ENCODE data around the gene ARHGEF7. TPM values are rescaled to one million over a fixed set of nuclear protein-coding genes. Genes with fewer than 3 reads are reported as not detected.
A peak's percentile ranks its signal among the peaks of the same experiment; 100 is the strongest.

ARHGEF7 gene
- total RNA-seq, 4 donors from 2014 or later, result 64.2 to 127 (median 88.2) TPM

GRCh38 chr13:111204438-111205177 lies 89.5 kb downstream of the ARHGEF7 start:
- Histone ChIP-seq H3K27me3 (no peaks in the 10 kb centered on the region), H3K27ac (peak overlapping the region in 2 of 3 donors; percentile 26 to 47), H3K4me3 (replicated peaks in 1 of 3) (no peak overlapping the region), H3K36me3 (no peaks in the 10 kb centered on the region), H3K4me1 (peaks cover 35 to 53% of the 10 kb centered on the region in 2 donors), H3K9me3 (no peaks in the 10 kb centered on the region)
- WGBS, 2 donors, result 24 to 25% methylated on average over 15 to 16 of the region's 16 CpGs
- intact Hi-C loops (cut with DNase I), result no loop called here
- TF ChIP-seq POLR2A (IDR thresholded peaks at IDR 0.05), result no peak
- no peak for TF ChIP-seq CTCF (IDR thresholded peaks at IDR 0.05)
- peak; percentile 52 to 61 for DNase-seq

GRCh38 chr13:111206148-111206547 lies 91.0 kb downstream of the ARHGEF7 start:
- no peaks in the 10 kb centered on the region for H3K9me3 ChIP-seq
- H3K27me3 ChIP-seq, result no peaks in the 10 kb centered on the region
- H3K36me3 ChIP-seq, result no peaks in the 10 kb centered on the region
- peaks cover 47 to 63% of the 10 kb centered on the region in 2 donors for H3K4me1 ChIP-seq
- DNase-seq, result peak in 1 of 2 donors; percentile 29
- TF ChIP-seq CTCF (IDR thresholded peaks at IDR 0.05) (no peak), POLR2A (IDR thresholded peaks at IDR 0.05) (no peak)
- intact Hi-C loops (cut with DNase I), result no loop called here
- H3K4me3 ChIP-seq (replicated peaks in 1 of 3), result no peak overlapping the region
- WGBS, 2 donors, result 45 to 50% methylated on average over 9 to 12 of the region's 12 CpGs
- no peak overlapping the region for H3K27ac ChIP-seq

GRCh38 chr13:111209613-111210012 lies 94.5 kb downstream of the ARHGEF7 start:
- intact Hi-C loops (cut with DNase I), result loop anchor here (10.0 kb wide), 1 partner anchor 55 kb away; no protein-coding TSS in a partner anchor
- WGBS, 2 donors, result 90 to 92% methylated on average over 9 of the region's 9 CpGs
- TF ChIP-seq POLR2A (IDR thresholded peaks at IDR 0.05) (no peak), CTCF (IDR thresholded peaks at IDR 0.05) (no peak)
- DNase-seq, result no peak
- no peak overlapping the region for H3K4me3 ChIP-seq (replicated peaks in 1 of 3)
- no peak overlapping the region for H3K27ac ChIP-seq
- H3K36me3 ChIP-seq, result no peaks in the 10 kb centered on the region
- no peaks in the 10 kb centered on the region for H3K9me3 ChIP-seq
- H3K4me1 ChIP-seq, result peaks cover 42 to 51% of the 10 kb centered on the region in 2 donors
- H3K27me3 ChIP-seq, result no peaks in the 10 kb centered on the region

GRCh38 chr13:111210091-111210490 lies 95.0 kb downstream of the ARHGEF7 start:
- Histone ChIP-seq H3K27me3 (no peaks in the 10 kb centered on the region), H3K27ac (peak overlapping the region in 2 of 3 donors; percentile 7 to 16), H3K4me1 (peaks cover 38 to 46% of the 10 kb centered on the region in 2 donors), H3K4me3 (replicated peaks in 1 of 3) (no peak overlapping the region), H3K9me3 (no peaks in the 10 kb centered on the region), H3K36me3 (no peaks in the 10 kb centered on the region)
- WGBS, 2 donors, result 73 to 79% methylated on average over 4 of the region's 4 CpGs
- intact Hi-C loops (cut with DNase I), result loop anchor here (10.0 kb wide), 1 partner anchor 55 kb away; no protein-coding TSS in a partner anchor
- TF ChIP-seq POLR2A (IDR thresholded peaks at IDR 0.05) (no peak), CTCF (IDR thresholded peaks at IDR 0.05) (no peak)
- no peak for DNase-seq

All from thyroid gland (tissue), 4 donors.